ENCODE measurements around the gene DYNC2H1. TPM values are rescaled to one million over a fixed set of nuclear protein-coding genes. Genes with fewer than 3 reads are reported as not detected.

DYNC2H1 gene
- total RNA-seq, 1 experiment from 2014 or later = 7.7 TPM

Other genes with a start within 250 kb of the DYNC2H1 start
- gene MMP12, start 234.4 kb upstream of the DYNC2H1 start, total RNA-seq (2014; rRNA removed; shearing (Covaris generic)) = 0.10 TPM in 2 replicates
- 2.3 and 4.2 TPM in 2 replicates for gene MMP13, start 153.7 kb upstream of the DYNC2H1 start, total RNA-seq (2014; rRNA removed; shearing (Covaris generic))
- 75.1 and 97.4 TPM in 2 replicates for gene DCUN1D5, start 17.3 kb upstream of the DYNC2H1 start, total RNA-seq (2014; rRNA removed; shearing (Covaris generic))